Measurements from ENCODE around the gene GNG4. TPM values are rescaled to one million over a fixed set of nuclear protein-coding genes. Genes with fewer than 3 reads are reported as not detected.

The GNG4 gene
- total RNA-seq, 1 experiment from 2014 or later = 3.5 TPM

- no peak overlapping the region for H3K4me3 ChIP-seq (ENCODE audit: low read depth, low read length)
- H3K4me1 ChIP-seq = no peaks in the 10 kb centered on the region
- no peaks in the 10 kb centered on the region for H3K36me3 ChIP-seq (ENCODE audit: control insufficient read depth, insufficient read depth, low read length)
- Mint-ChIP-seq H3K4me3 (ENCODE audit: unreplicated experiment) (no peak overlapping the region), H3K9me3 (ENCODE audit: unreplicated experiment) (peaks cover 8% of the 10 kb centered on the region), H3K4me1 (ENCODE audit: low read depth, unreplicated experiment) (no peaks in the 10 kb centered on the region), H3K27me3 (ENCODE audit: insufficient read depth, unreplicated experiment) (no peaks in the 10 kb centered on the region), H3K27ac (ENCODE audit: unreplicated experiment) (no peak overlapping the region), H3K36me3 (ENCODE audit: insufficient read depth, unreplicated experiment) (no peaks in the 10 kb centered on the region)
- intact Hi-C loops (cut with micrococcal nuclease; ENCODE audit: unreplicated experiment) = no loop called here
- no TSS peak for BruUV-seq (replicated peaks)
- TF ChIP-seq CTCF (IDR thresholded peaks at IDR 0.05; ENCODE audit: insufficient read depth in 1 of 2, low read depth in 1 of 2, low read length in 1 of 2, severe bottlenecking in 1 of 2, unreplicated experiment in 1 of 2) = no peak
- CTCF ChIA-PET = no interaction called here
- H3K9me3 ChIP-seq = peaks cover 4% of the 10 kb centered on the region; the same call in 1 of the 2 replicates
- DNase-seq = no peak
- H3K27me3 ChIP-seq (replicated peaks; ENCODE audit: control insufficient read depth, insufficient read depth, low read length) = no peaks in the 10 kb centered on the region
- POLR2A ChIA-PET = no interaction called here
Measured at GRCh38 chr1:235558621-235559169, 90.9 kb downstream of the GNG4 start.

DNA sequence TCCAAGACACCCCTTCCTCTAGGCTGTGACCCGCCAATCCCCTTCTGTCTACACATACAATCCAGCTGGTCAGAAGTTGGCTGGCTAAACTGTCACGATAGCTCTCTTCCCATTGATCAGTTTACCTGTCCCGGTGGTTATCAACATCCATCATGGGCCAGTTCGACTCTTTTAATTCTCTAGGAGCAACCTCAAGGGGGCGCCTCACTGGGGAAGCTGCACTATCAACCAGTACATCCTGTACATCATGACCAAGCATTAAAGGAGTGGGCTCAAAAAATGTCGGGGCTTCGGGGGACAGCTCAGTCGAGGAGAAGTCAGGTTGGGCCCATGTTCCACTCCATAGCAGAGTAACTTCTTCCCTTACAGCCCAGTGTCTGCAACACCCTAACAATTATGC is 92.1 kb downstream of the GNG4 start:
- no TSS peak for BruUV-seq (replicated peaks)

GRCh38 chr1:235556807-235557206 is 92.8 kb downstream of the GNG4 start:
- H3K4me3 Mint-ChIP-seq (ENCODE audit: unreplicated experiment) = no peak overlapping the region
- H3K36me3 Mint-ChIP-seq (ENCODE audit: insufficient read depth, unreplicated experiment) = no peaks in the 10 kb centered on the region
- CTCF ChIA-PET = interaction anchor here (1.2 kb wide), 1 partner anchor 38 kb away, joined by 3 read pairs; no protein-coding TSS in a partner anchor
- no peak overlapping the region for H3K27ac Mint-ChIP-seq (ENCODE audit: unreplicated experiment)
- POLR2A ChIA-PET = no interaction called here
- no peak for DNase-seq
- intact Hi-C loops (cut with micrococcal nuclease; ENCODE audit: unreplicated experiment) = no loop called here
- TF ChIP-seq CTCF (IDR thresholded peaks at IDR 0.05; ENCODE audit: insufficient read depth in 1 of 2, low read depth in 1 of 2, low read length in 1 of 2, severe bottlenecking in 1 of 2, unreplicated experiment in 1 of 2) = no peak
- H3K4me3 ChIP-seq (ENCODE audit: low read depth, low read length) = no peak overlapping the region
- H3K9me3 Mint-ChIP-seq (ENCODE audit: unreplicated experiment) = peaks cover 8% of the 10 kb centered on the region
- no peaks in the 10 kb centered on the region for H3K27me3 ChIP-seq (replicated peaks; ENCODE audit: control insufficient read depth, insufficient read depth, low read length)
- H3K36me3 ChIP-seq (ENCODE audit: control insufficient read depth, insufficient read depth, low read length) = no peaks in the 10 kb centered on the region
- no TSS peak for BruUV-seq (replicated peaks)
- H3K27me3 Mint-ChIP-seq (ENCODE audit: insufficient read depth, unreplicated experiment) = no peaks in the 10 kb centered on the region
- no peaks in the 10 kb centered on the region for H3K4me1 ChIP-seq
- no peaks in the 10 kb centered on the region for H3K9me3 ChIP-seq
- no peaks in the 10 kb centered on the region for H3K4me1 Mint-ChIP-seq (ENCODE audit: low read depth, unreplicated experiment)

More for the DNA sequence above, 92.1 kb downstream of the GNG4 start:
- no peaks in the 10 kb centered on the region for H3K36me3 Mint-ChIP-seq (ENCODE audit: insufficient read depth, unreplicated experiment)
- intact Hi-C loops (cut with micrococcal nuclease; ENCODE audit: unreplicated experiment) = no loop called here
- Histone ChIP-seq H3K36me3 (ENCODE audit: control insufficient read depth, insufficient read depth, low read length) (no peaks in the 10 kb centered on the region), H3K4me1 (no peaks in the 10 kb centered on the region), H3K9me3 (no peaks in the 10 kb centered on the region), H3K27me3 (replicated peaks; ENCODE audit: control insufficient read depth, insufficient read depth, low read length) (no peaks in the 10 kb centered on the region), H3K4me3 (ENCODE audit: low read depth, low read length) (no peak overlapping the region)
- ChIA-PET CTCF (no interaction called here), POLR2A (no interaction called here)
- H3K4me3 Mint-ChIP-seq (ENCODE audit: unreplicated experiment) = no peak overlapping the region
- no peaks in the 10 kb centered on the region for H3K4me1 Mint-ChIP-seq (ENCODE audit: low read depth, unreplicated experiment)
- TF ChIP-seq CTCF (IDR thresholded peaks at IDR 0.05; ENCODE audit: insufficient read depth in 1 of 2, low read depth in 1 of 2, low read length in 1 of 2, severe bottlenecking in 1 of 2, unreplicated experiment in 1 of 2) = peak in 1 of 2 experiments; percentile 16
- H3K27me3 Mint-ChIP-seq (ENCODE audit: insufficient read depth, unreplicated experiment) = no peaks in the 10 kb centered on the region
- no peak overlapping the region for H3K27ac Mint-ChIP-seq (ENCODE audit: unreplicated experiment)
- peaks cover 8% of the 10 kb centered on the region for H3K9me3 Mint-ChIP-seq (ENCODE audit: unreplicated experiment)
- DNase-seq = no peak
